ENCODE results near the gene TSSC4.
A peak's percentile ranks its signal among the peaks of the same experiment; 100 is the strongest.

Gene TSSC4

DNA sequence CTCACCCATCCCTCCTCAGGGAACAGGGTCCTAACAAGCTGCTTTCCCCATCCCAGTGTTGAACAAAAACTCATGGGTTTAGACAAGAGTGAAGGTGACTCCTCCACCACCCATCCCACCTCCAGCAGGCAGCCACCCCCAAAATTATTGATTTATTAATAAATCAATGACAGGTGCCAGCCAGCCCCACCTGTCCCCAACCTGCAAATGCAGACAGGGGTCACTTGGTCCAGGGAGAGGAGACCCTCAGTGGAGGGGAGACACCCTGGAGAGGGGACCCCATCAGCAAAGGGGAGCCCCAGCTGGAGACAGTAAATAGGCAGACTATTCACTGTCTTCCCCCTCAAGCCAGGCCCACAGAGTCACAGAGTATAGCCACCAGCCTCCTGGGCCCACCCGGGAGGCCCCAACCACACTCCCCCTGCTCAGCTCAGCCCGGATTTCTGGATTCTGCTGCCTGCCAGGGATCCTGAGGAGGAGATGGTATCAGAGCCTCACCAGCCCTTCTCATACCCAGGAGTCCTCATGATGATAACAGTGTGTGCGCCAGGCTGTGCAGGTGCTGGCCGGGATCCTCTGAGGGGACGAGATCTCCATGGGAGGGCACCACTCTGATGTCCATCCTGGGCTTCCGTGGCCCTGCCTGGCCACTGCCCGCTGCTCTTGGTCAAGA, 32.2 kb upstream of the TSSC4 start:
- Histone ChIP-seq H4K20me1 (no peaks in the 10 kb centered on the region), H3K36me3 (no peaks in the 10 kb centered on the region), H3K4me3 (no peak overlapping the region; the same call in 1 of the 2 replicates), H3K4me2 (peak overlapping the region; percentile 100), H3K9me3 (0 out of 2 replicates have a peak, but pooled peaks cover 3% of the 10 kb centered on the region), H3K27ac (peak overlapping the region; percentile 86), H3K9ac (peak overlapping the region; percentile 78), H3K27me3 (no peaks in the 10 kb centered on the region), H3K4me1 (peaks cover 64% of the 10 kb centered on the region)
- TF ChIP-seq Cebpa-rat (IDR thresholded peaks at IDR 0.05), result no peak

DNA sequence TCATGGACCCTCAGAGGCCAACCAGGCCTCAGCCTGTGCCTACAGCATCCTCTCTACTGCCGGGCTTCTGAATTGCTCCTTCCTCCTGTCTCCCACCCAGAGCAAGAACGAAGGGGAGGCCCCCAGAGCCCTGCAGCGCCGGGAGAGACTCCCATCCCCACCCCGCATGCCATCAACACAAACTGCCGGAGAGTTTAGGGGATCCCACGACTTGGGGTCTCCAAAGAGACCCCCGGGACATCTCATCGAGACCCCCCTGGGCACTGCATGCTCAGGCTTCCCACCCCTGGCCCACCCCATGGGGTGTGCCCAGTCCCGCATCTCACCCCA, 31.7 kb upstream of the TSSC4 start:
- Histone ChIP-seq H3K36me3 (no peaks in the 10 kb centered on the region), H3K4me1 (peaks cover 62% of the 10 kb centered on the region), H4K20me1 (no peaks in the 10 kb centered on the region), H3K27me3 (no peaks in the 10 kb centered on the region), H3K9ac (no peak overlapping the region), H3K4me2 (peak overlapping the region; percentile 100), H3K9me3 (0 out of 2 replicates have a peak, but pooled peaks cover 3% of the 10 kb centered on the region), H3K4me3 (no peak overlapping the region), H3K27ac (peak overlapping the region; percentile 86; the same call in 1 of the 2 replicates)
- TF ChIP-seq Cebpa-rat (IDR thresholded peaks at IDR 0.05), result no peak

- TF ChIP-seq Cebpa-rat (IDR thresholded peaks at IDR 0.05), result no peak
- Histone ChIP-seq H3K4me1 (peaks cover 61% of the 10 kb centered on the region), H4K20me1 (no peaks in the 10 kb centered on the region), H3K4me2 (peak overlapping the region; percentile 22; the same call in 1 of the 2 replicates), H3K36me3 (no peaks in the 10 kb centered on the region), H3K9ac (0 out of 2 replicates have a peak overlapping the region, but pooled peaks have one; percentile 5), H3K27me3 (no peaks in the 10 kb centered on the region), H3K27ac (0 out of 2 replicates have a peak overlapping the region, but pooled peaks have one; percentile 6), H3K9me3 (0 out of 2 replicates have a peak, but pooled peaks cover 3% of the 10 kb centered on the region), H3K4me3 (no peak overlapping the region)
Observed at GRCh38 chr11:2369320-2369719, 31.2 kb upstream of the TSSC4 start.

DNA sequence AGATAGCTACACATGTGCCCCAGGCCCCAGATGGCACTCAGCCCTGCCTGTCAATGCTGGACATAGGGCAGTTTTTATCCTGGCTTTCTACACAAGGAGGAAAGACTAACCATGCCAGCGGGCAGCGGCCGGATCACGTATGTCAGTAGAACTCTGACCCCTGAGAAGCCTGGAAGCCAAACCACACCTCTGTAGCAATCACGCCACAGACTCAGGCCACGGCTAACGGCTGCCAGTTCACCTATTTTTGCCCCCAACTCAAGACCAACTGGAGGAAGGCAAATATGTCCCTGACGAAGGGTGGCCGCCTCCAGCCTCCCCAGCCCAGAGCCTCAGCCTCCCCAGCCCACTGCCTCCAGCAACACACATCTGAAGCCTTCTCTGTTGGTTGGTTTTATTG, 30.7 kb upstream of the TSSC4 start:
- H3K27me3 ChIP-seq, result no peaks in the 10 kb centered on the region

DNA sequence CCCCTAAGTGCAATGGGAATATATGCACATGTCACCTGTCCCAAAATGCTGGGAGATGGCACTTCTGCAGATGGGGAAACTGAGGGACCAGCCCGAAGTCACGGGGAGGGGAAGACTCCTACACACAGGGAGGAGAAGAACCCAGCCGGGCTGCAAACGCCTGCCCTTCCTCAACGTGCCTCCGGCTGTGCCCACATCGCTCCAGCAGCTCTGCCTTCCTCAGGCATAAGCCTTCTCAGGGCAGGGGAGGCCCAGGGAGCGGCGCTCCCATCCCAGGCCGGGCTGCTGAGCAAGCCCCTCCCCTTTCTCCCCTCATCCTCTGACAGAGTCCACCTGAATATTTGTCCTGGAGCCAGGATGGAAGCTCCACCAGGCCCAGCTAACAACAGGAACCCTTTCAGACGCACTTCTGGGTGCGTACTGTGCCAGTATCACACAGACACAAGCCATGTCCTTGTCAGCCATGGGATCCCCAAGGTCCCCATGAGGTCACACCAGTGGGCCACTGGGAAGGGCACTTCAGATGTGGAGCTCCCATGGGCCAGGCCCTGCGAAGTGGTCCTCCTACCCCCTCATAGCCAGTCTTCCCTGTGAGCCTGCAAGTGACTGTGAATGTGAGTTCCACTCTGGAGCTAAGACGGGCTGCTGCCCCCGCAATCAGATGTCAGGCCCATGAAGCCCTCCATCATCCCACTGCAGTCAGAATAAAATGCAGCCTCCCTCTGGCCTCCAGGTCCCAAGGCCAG, 25.9 kb upstream of the TSSC4 start:
- Histone ChIP-seq H4K20me1 (peaks cover 33% of the 10 kb centered on the region), H3K9ac (no peak overlapping the region), H3K9me3 (0 out of 2 replicates have a peak, but pooled peaks cover 3% of the 10 kb centered on the region), H3K4me1 (peaks cover 27% of the 10 kb centered on the region), H3K4me2 (no peak overlapping the region), H3K27ac (no peak overlapping the region), H3K36me3 (peaks cover 2% of the 10 kb centered on the region), H3K4me3 (no peak overlapping the region), H3K27me3 (no peaks in the 10 kb centered on the region)
- TF ChIP-seq Cebpa-rat (IDR thresholded peaks at IDR 0.05), result no peak

More for the DNA sequence above, 30.7 kb upstream of the TSSC4 start:
- Histone ChIP-seq H3K27ac (no peak overlapping the region), H3K4me1 (peaks cover 55% of the 10 kb centered on the region), H3K36me3 (no peaks in the 10 kb centered on the region), H3K4me3 (no peak overlapping the region), H3K4me2 (no peak overlapping the region), H3K9me3 (0 out of 2 replicates have a peak, but pooled peaks cover 3% of the 10 kb centered on the region), H4K20me1 (no peaks in the 10 kb centered on the region), H3K9ac (0 out of 2 replicates have a peak overlapping the region, but pooled peaks have one; percentile 5)
- TF ChIP-seq Cebpa-rat (IDR thresholded peaks at IDR 0.05), result no peak

GRCh38 chr11:2375341-2375853, 25.2 kb upstream of the TSSC4 start:
- no peak overlapping the region for H3K4me2 ChIP-seq
- no peak overlapping the region for H3K9ac ChIP-seq
- no peak for TF ChIP-seq Cebpa-rat (IDR thresholded peaks at IDR 0.05)
- peaks cover 10% of the 10 kb centered on the region for H3K36me3 ChIP-seq
- H3K4me3 ChIP-seq, result no peak overlapping the region
- peaks cover 41% of the 10 kb centered on the region for H4K20me1 ChIP-seq
- no peak overlapping the region for H3K27ac ChIP-seq
- H3K4me1 ChIP-seq, result peaks cover 32% of the 10 kb centered on the region
- no peaks in the 10 kb centered on the region for H3K27me3 ChIP-seq
- peaks cover 5% of the 10 kb centered on the region; the same call in 1 of the 2 replicates for H3K9me3 ChIP-seq

DNA sequence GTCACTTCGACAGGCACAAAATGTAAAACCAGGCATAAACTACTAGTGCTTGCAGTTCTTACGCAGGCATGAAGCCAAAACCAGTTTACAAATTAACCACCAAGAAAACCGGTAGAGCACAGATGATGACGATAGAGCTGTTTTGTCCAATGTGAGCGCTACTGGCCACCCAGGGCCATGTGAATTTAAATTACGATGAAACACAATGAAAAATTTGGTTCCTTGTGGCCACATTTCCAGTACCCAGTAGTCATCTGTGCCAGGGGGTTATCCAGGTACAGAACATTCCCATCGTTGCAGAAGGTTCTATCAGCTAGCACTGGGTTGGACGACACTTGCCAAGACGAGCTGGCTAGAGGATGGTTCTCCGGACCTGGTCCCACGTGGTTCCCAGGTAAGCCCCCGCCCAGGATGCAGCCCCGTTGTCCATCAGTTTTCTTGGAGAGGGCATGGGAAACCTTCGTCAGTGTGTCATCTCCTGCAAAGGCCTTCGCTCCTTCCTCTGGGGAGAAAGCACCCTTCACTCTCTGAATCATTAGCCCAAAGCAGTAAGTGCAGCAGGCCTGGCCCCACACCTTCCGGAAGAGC, 24.5 kb upstream of the TSSC4 start:
- TF ChIP-seq Cebpa-rat (IDR thresholded peaks at IDR 0.05), result no peak
- Histone ChIP-seq H3K4me1 (peaks cover 39% of the 10 kb centered on the region), H4K20me1 (peaks cover 47% of the 10 kb centered on the region), H3K4me3 (no peak overlapping the region), H3K9ac (no peak overlapping the region), H3K9me3 (peaks cover 12% of the 10 kb centered on the region; the same call in 1 of the 2 replicates), H3K27me3 (no peaks in the 10 kb centered on the region), H3K4me2 (peak overlapping the region; percentile 87; the same call in 1 of the 2 replicates), H3K27ac (no peak overlapping the region), H3K36me3 (peaks cover 16% of the 10 kb centered on the region)

DNA sequence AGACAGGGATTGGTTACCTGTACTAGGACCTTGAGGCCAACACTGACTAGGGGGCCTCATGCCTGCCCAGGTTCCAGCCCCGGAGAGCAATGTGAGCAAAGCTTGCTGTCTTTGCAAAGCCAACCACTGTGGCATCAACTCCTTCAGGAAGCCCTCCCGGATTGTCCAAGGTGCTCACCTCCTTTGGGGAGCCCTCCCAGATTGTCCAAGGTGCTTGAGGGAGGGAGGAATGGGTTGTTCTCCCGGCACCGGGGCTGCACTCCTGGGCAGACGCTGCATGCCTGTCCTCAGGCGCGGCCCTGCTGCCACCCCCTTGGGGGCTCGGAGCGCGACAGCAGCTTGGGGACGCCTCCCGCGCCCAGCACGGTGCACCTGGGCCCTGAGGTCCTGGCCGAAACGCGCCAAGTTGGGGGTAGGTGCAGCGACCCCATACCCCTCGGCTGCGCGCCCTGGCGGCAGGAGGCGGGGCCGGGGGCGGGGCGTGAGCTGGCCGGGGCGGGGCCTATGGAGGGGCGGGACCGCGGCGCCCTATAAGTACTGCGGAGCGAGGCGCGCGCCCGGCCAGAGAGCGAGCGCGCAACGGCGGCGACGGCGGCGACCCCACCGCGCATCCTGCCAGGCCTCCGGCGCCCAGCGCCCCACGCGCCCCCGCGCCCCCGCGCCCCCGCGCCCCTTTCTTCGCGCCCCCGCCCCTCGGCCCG, 23.6 kb upstream of the TSSC4 start, which contains the start of gene CD81:
CD81 (plus strand) TSS at position 560 of the 701 bp plus-strand sequence. CDS start 240 bp downstream, outside the sequence.
- peaks cover 25% of the 10 kb centered on the region for H3K36me3 ChIP-seq
- peak within 1 kb of the TSS; percentile 92 for H3K27ac ChIP-seq
- peak within 1 kb of the TSS; percentile 89 for H3K4me2 ChIP-seq
- peaks cover 42% of the 10 kb centered on the region for H3K4me1 ChIP-seq
- peak within 1 kb of the TSS; percentile 97 for H3K4me3 ChIP-seq
- peaks cover 14% of the 10 kb centered on the region; the same call in 1 of the 2 replicates for H3K9me3 ChIP-seq
- TF ChIP-seq Cebpa-rat (IDR thresholded peaks at IDR 0.05), result no peak
- H4K20me1 ChIP-seq, result peaks cover 56% of the 10 kb centered on the region
- peak within 1 kb of the TSS; percentile 94 for H3K9ac ChIP-seq
- no peaks in the 10 kb centered on the region for H3K27me3 ChIP-seq
